PC-9 (cell line): ENCODE data around the gene CACNB4. TPM values are rescaled to one million over a fixed set of nuclear protein-coding genes. Genes with fewer than 3 reads are reported as not detected.

ENCODE experiments used
- BruUV-seq: library from RNA; stranded (reverse); fragments of 400-500 nt; replicated peaks from 2 replicates; lab custom pipeline; 2021; lab: Mats Ljungman, UMichigan
- CTCF ChIA-PET: fragments of 300-600 bp; sonication (Branson Sonifier 250); formaldehyde crosslinking; loops from one replicate; lab custom pipeline; 2022; ENCODE audit warnings: antibody characterized with exemption; lab: Charles Lee
- POLR2A ChIA-PET: fragments of 300-600 bp; sonication (Branson Sonifier 250); formaldehyde crosslinking; loops from one replicate; lab custom pipeline; 2022; ENCODE audit warnings: antibody characterized with exemption; ENCODE audit not compliant: unreplicated experiment; lab: Charles Lee
- DNase-seq, 2 experiments: peaks; one replicate each; pipeline versions ENCODE4 v3.0.0 to v3.0.0-alpha.2; 2015 to 2022; ENCODE audit warnings: mixed read lengths in 1 of 2
- H2AFZ ChIP-seq: fragments of 200-600 bp; sonication (generic); 2 replicates; pipeline ENCODE4 v1.8.1; 2017; ENCODE audit warnings: antibody characterized with exemption
- H3F3A ChIP-seq: fragments of 200-600 bp; sonication (generic); 2 replicates; pipeline ENCODE4 v1.8.1; 2017; ENCODE audit warnings: antibody characterized with exemption, mild to moderate bottlenecking, low read depth; ENCODE audit not compliant: insufficient read depth
- H3K27ac ChIP-seq: fragments of 200-600 bp; sonication (generic); 2 replicates; pipeline ENCODE4 v1.6.1; 2016; ENCODE audit warnings: mixed run types
- H3K27me3 ChIP-seq: fragments of 200-600 bp; sonication (generic); 2 replicates; pipeline ENCODE4 v1.6.1; 2016; ENCODE audit warnings: low read depth, mixed run types; ENCODE audit not compliant: insufficient read depth
- H3K36me3 ChIP-seq: fragments of 200-600 bp; sonication (generic); 2 replicates; pipeline ENCODE4 v1.6.1; 2016; ENCODE audit warnings: low read depth, mixed run types
- H3K4me1 ChIP-seq: fragments of 200-600 bp; sonication (generic); replicated peaks from 2 replicates; pipeline ENCODE4 v1.6.1; 2016; ENCODE audit warnings: mixed run types; ENCODE audit not compliant: insufficient read depth
- H3K4me2 ChIP-seq: fragments of 200-600 bp; sonication (generic); 2 replicates; pipeline ENCODE4 v1.6.1; 2017; ENCODE audit warnings: mixed run types
- H3K4me3 ChIP-seq: fragments of 200-600 bp; sonication (generic); 2 replicates; pipeline ENCODE4 v1.6.1; 2016; ENCODE audit warnings: mixed run types
- H3K79me2 ChIP-seq: fragments of 200-600 bp; sonication (generic); 2 replicates; pipeline ENCODE4 v1.6.1; 2017; ENCODE audit warnings: low read depth, mixed run types
- H3K9me2 ChIP-seq: fragments of 200-600 bp; sonication (generic); 2 replicates; pipeline ENCODE4 v1.8.1; 2017; ENCODE audit warnings: mild to moderate bottlenecking; ENCODE audit not compliant: insufficient read depth
- H3K9me3 ChIP-seq: fragments of 200-600 bp; sonication (generic); 2 replicates; pipeline ENCODE4 v1.8.1; 2016; ENCODE audit warnings: low read depth; ENCODE audit not compliant: insufficient read depth
- H4K20me1 ChIP-seq: fragments of 200-600 bp; sonication (generic); 2 replicates; pipeline ENCODE4 v1.8.1; 2017; ENCODE audit not compliant: insufficient read depth
- EZH2 ChIP-seq: fragments of 200-600 bp; sonication (generic); IDR thresholded peaks from 2 replicates; pipeline ENCODE4 v1.8.0; 2017; ENCODE audit warnings: antibody characterized with exemption, low read depth
- intact Hi-C: fragments of 100-400 bp; cut with micrococcal nuclease; formaldehyde crosslinking; loops from one replicate; pipeline ENCODE4 v1.10.0; 2022; ENCODE audit not compliant: unreplicated experiment
- total RNA-seq: library from RNA; stranded (reverse); gene quantifications from 2 replicates; pipeline ENCODE4 v1.2.3, GENCODE V29; 2021
- TF ChIP-seq, protein P1 (sequence below): fragments of 200-600 bp; sonication (generic); conservative IDR thresholded peaks from 2 replicates; pipeline ENCODE4 v1.6.1; 2017; ENCODE audit warnings: mixed run types, antibody characterized with exemption, mild to moderate bottlenecking, moderate library complexity

The CACNB4 gene
- total RNA-seq, 1 experiment from 2014 or later: 0.98 TPM

DNA sequence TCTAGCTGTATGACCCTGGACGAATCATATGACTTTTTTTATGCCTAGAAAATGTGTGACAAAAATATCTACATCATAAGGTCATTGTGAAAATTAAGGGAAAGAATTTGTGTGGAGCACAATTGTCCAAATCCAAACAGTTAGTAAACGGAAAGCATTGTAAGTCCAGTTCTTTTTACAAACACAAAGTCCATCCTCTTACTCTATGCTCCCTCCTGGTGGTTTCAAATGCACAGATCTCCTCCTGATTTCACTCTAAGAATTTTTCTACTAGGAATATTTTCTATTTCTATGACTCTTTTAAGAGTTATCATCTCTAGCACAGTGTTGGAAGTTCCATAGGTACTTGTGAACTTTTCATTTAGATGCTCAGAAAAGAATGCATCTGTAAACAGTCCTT lies 145.4 kb downstream of the CACNB4 start:
- no peak overlapping the region for H2AFZ ChIP-seq
- TF ChIP-seq EZH2: no peak
- TF ChIP-seq, protein P1, sequence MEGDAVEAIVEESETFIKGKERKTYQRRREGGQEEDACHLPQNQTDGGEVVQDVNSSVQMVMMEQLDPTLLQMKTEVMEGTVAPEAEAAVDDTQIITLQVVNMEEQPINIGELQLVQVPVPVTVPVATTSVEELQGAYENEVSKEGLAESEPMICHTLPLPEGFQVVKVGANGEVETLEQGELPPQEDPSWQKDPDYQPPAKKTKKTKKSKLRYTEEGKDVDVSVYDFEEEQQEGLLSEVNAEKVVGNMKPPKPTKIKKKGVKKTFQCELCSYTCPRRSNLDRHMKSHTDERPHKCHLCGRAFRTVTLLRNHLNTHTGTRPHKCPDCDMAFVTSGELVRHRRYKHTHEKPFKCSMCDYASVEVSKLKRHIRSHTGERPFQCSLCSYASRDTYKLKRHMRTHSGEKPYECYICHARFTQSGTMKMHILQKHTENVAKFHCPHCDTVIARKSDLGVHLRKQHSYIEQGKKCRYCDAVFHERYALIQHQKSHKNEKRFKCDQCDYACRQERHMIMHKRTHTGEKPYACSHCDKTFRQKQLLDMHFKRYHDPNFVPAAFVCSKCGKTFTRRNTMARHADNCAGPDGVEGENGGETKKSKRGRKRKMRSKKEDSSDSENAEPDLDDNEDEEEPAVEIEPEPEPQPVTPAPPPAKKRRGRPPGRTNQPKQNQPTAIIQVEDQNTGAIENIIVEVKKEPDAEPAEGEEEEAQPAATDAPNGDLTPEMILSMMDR: no peak
- H3K4me3 ChIP-seq: no peak overlapping the region
- no TSS peak for BruUV-seq
- H3K79me2 ChIP-seq: no peaks in the 10 kb centered on the region
- H3F3A ChIP-seq: no peaks in the 10 kb centered on the region
- CTCF ChIA-PET: no interaction called here
- H4K20me1 ChIP-seq: no peaks in the 10 kb centered on the region
- H3K27me3 ChIP-seq: peaks cover 27% of the 10 kb centered on the region
- DNase-seq: no peak
- POLR2A ChIA-PET: no interaction called here
- no peaks in the 10 kb centered on the region for H3K36me3 ChIP-seq
- no peaks in the 10 kb centered on the region for H3K9me2 ChIP-seq
- intact Hi-C loops: no loop called here
- no peak overlapping the region for H3K4me2 ChIP-seq
- H3K9me3 ChIP-seq: 0 out of 2 replicates have a peak, but pooled peaks cover 3% of the 10 kb centered on the region
- no peak overlapping the region for H3K27ac ChIP-seq
- no peaks in the 10 kb centered on the region for H3K4me1 ChIP-seq

GRCh38 chr2:151952691-151953456 lies 146.0 kb downstream of the CACNB4 start:
- Histone ChIP-seq H3K9me3 (0 out of 2 replicates have a peak, but pooled peaks cover 3% of the 10 kb centered on the region), H3K9me2 (no peaks in the 10 kb centered on the region), H3K36me3 (no peaks in the 10 kb centered on the region), H3K27ac (no peak overlapping the region), H2AFZ (no peak overlapping the region), H3K27me3 (peaks cover 27% of the 10 kb centered on the region), H3K4me2 (no peak overlapping the region), H3F3A (no peaks in the 10 kb centered on the region), H4K20me1 (no peaks in the 10 kb centered on the region), H3K4me1 (no peaks in the 10 kb centered on the region), H3K4me3 (no peak overlapping the region), H3K79me2 (no peaks in the 10 kb centered on the region)
- intact Hi-C loops: no loop called here
- TF ChIP-seq EZH2: no peak
- TF ChIP-seq, protein P1: no peak
- BruUV-seq: no TSS peak
- ChIA-PET POLR2A (no interaction called here), CTCF (no interaction called here)
- no peak for DNase-seq

DNA sequence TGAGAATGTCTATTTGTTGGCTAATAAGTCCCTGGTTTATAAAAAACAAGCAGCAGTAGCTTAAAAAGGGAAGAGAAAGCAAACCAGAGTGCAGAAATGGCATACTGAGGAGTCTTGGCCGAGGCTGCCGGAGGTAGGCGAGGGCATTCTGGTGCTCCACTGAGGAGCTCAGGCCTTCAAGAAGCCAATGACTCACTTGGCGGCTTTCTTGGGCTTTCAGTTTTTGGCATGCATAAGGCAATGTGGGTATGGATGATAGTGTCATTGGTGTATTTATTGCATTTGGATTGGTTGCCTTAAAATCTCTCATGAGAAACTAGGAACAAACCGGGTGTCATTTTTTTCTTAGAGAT lies 151.1 kb downstream of the CACNB4 start:
- 0 out of 2 replicates have a peak, but pooled peaks cover 3% of the 10 kb centered on the region for H3K9me3 ChIP-seq
- H3K4me2 ChIP-seq: peak overlapping the region; percentile 20; the same call in 1 of the 2 replicates
- ChIA-PET POLR2A (interaction anchor here (0.6 kb wide), 1 partner anchor 45 kb away, joined by 4 read pairs; no protein-coding TSS in a partner anchor), CTCF (interaction anchor here (0.7 kb wide), 1 partner anchor 117 kb away, joined by 3 read pairs; no protein-coding TSS in a partner anchor)
- intact Hi-C loops: no loop called here
- no peak overlapping the region for H2AFZ ChIP-seq
- no TSS peak for BruUV-seq
- H3K4me1 ChIP-seq: no peaks in the 10 kb centered on the region
- peaks cover 14% of the 10 kb centered on the region for H3K27me3 ChIP-seq
- no peak overlapping the region for H3K27ac ChIP-seq
- peak in 1 of 2 experiments; percentile 7 for DNase-seq
- no peaks in the 10 kb centered on the region for H3K9me2 ChIP-seq
- no peak for TF ChIP-seq EZH2
- TF ChIP-seq, protein P1: no peak
- H4K20me1 ChIP-seq: no peaks in the 10 kb centered on the region
- H3F3A ChIP-seq: no peaks in the 10 kb centered on the region
- no peaks in the 10 kb centered on the region for H3K79me2 ChIP-seq
- no peaks in the 10 kb centered on the region for H3K36me3 ChIP-seq
- no peak overlapping the region for H3K4me3 ChIP-seq
